Right lobe of liver (tissue), 4 donors: Measurements from ENCODE around the gene SLC2A8.

ENCODE experiments used
- POLR2A ChIP-seq: fragments of 450-650 bp; IDR thresholded peaks from one replicate; pipeline ENCODE4 v1.6.1; 2017; ENCODE audit warnings: antibody characterized with exemption, mild to moderate bottlenecking
- TF ChIP-seq, protein P1 (sequence below), 4 donors: fragments of 200-600 bp in 3 of 4; fragments of 450-650 bp in 1 of 4; IDR thresholded peaks; one replicate each; pipeline versions ENCODE4 v1.5.1 to v1.8.0; 2016 to 2022; ENCODE audit warnings: antibody characterized with exemption in 4 of 4, mild to moderate bottlenecking in 2 of 4
- donor health status: DM: no; HTN: no; CAD: no.
- donor health status: DM: no; HTN: no; CAD: no.
- donor health status: DM: no; HTN: yes; CAD: no.

- TF ChIP-seq, protein P1, sequence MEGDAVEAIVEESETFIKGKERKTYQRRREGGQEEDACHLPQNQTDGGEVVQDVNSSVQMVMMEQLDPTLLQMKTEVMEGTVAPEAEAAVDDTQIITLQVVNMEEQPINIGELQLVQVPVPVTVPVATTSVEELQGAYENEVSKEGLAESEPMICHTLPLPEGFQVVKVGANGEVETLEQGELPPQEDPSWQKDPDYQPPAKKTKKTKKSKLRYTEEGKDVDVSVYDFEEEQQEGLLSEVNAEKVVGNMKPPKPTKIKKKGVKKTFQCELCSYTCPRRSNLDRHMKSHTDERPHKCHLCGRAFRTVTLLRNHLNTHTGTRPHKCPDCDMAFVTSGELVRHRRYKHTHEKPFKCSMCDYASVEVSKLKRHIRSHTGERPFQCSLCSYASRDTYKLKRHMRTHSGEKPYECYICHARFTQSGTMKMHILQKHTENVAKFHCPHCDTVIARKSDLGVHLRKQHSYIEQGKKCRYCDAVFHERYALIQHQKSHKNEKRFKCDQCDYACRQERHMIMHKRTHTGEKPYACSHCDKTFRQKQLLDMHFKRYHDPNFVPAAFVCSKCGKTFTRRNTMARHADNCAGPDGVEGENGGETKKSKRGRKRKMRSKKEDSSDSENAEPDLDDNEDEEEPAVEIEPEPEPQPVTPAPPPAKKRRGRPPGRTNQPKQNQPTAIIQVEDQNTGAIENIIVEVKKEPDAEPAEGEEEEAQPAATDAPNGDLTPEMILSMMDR (IDR thresholded peaks at IDR 0.05): no peak
- no peak for TF ChIP-seq POLR2A
Observed at GRCh38 chr9:127447416-127448111, 50.6 kb downstream of the SLC2A8 start.
